ENCODE data around the gene SPAG16. TPM values are rescaled to one million over a fixed set of nuclear protein-coding genes. Genes with fewer than 3 reads are reported as not detected.

Gene SPAG16
- polyA plus RNA-seq, 1 of the 3 experiments (the other 2 are of a cell fraction), result 29.5 TPM

DNA sequence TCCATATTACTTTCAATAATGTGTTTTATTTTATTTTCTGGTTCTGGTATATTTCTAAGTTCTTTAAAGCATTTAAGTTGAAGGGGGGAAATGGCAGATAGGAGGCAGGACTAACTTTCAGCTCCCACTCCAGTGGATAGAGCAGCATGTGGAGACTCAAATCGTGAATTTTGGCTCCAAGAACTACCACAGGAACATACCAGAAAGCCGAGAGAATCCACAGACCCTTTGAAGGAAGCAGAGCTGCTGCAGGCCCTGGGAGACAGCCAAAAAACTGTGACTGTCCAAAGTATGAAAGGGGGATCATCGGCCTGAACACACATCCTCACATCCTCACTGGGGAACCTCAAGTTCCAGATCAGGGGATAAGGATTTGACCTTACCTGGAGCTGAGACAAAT is 919.0 kb downstream of the SPAG16 start:
- no peak overlapping the region for H3K4me2 ChIP-seq
- no peaks in the 10 kb centered on the region for H3K79me2 ChIP-seq (ENCODE audit: insufficient read depth)
- DNase-seq, result no peak
- H3K9ac ChIP-seq, result no peak overlapping the region
- no peak for TF ChIP-seq NRF1 (IDR thresholded peaks at IDR 0.05; ENCODE audit: low read depth, low read length)
- H3K9me2 ChIP-seq, result no peaks in the 10 kb centered on the region
- H3F3A ChIP-seq (replicated peaks; ENCODE audit: insufficient read depth), result no peaks in the 10 kb centered on the region
- CTCF ChIA-PET, result no interaction called here
- no peaks in the 10 kb centered on the region for H3K27me3 ChIP-seq (ENCODE audit: insufficient read depth)
- no peak overlapping the region for H3K27ac ChIP-seq (ENCODE audit: low read depth in 2 of 2, low read length in 1 of 2)
- POLR2A ChIA-PET, result interaction anchor here (0.6 kb wide), 1 partner anchor 1917 kb away, joined by 3 read pairs; no protein-coding TSS in a partner anchor
- no peaks in the 10 kb centered on the region for H3K9me3 ChIP-seq
- H2AFZ ChIP-seq (ENCODE audit: low read depth), result no peak overlapping the region
- H3K4me1 ChIP-seq (ENCODE audit: control insufficient read depth in 1 of 2, insufficient read depth in 2 of 2, low read depth in 1 of 2, low read length in 1 of 2), result peaks cover 0 to 8% of the 10 kb centered on the region in 2 experiments; a peak in 2 of 4 replicates
- no peaks in the 10 kb centered on the region for H3K36me3 ChIP-seq (replicated peaks in 1 of 2; ENCODE audit: control insufficient read depth in 1 of 2, insufficient read depth in 2 of 2, low read length in 1 of 2)
- no peak overlapping the region for H3K4me3 ChIP-seq (ENCODE audit: low read depth in 2 of 2, low read length in 1 of 2)
- no peaks in the 10 kb centered on the region for H4K20me1 ChIP-seq (ENCODE audit: insufficient read depth)
- 33% methylated on average over 3 of the region's 3 CpGs for WGBS (ENCODE audit: low lambda C conversion rate)

GRCh38 chr2:214203744-214204289 is 919.6 kb downstream of the SPAG16 start:
- WGBS (ENCODE audit: low lambda C conversion rate), result 79% methylated on average over 5 of the region's 5 CpGs
- no peaks in the 10 kb centered on the region for H3K27me3 ChIP-seq (ENCODE audit: insufficient read depth)
- TF ChIP-seq FOSL2 (IDR thresholded peaks at IDR 0.05; ENCODE audit: borderline replicate concordance, low read depth), result no peak
- TF ChIP-seq MXI1 (IDR thresholded peaks at IDR 0.05; ENCODE audit: low read depth, low read length), result no peak
- TF ChIP-seq CHD2 (IDR thresholded peaks at IDR 0.05; ENCODE audit: low read length, partially characterized antibody), result no peak
- TF ChIP-seq NRF1 (IDR thresholded peaks at IDR 0.05; ENCODE audit: low read depth, low read length), result no peak
- TF ChIP-seq TEAD4 (IDR thresholded peaks at IDR 0.05; ENCODE audit: borderline replicate concordance, insufficient read depth), result no peak
- no peak for TF ChIP-seq POLR2AphosphoS5 (IDR thresholded peaks at IDR 0.05; ENCODE audit: low read depth, low read length)
- TF ChIP-seq ELF1 (IDR thresholded peaks at IDR 0.05), result no peak
- no peak for TF ChIP-seq MEF2A (IDR thresholded peaks at IDR 0.05; ENCODE audit: borderline replicate concordance, low read depth)
- no peak for TF ChIP-seq PBX3 (IDR thresholded peaks at IDR 0.05)
- no peak for TF ChIP-seq FOXM1 (IDR thresholded peaks at IDR 0.05; ENCODE audit: low read depth)
- TF ChIP-seq JUND (IDR thresholded peaks at IDR 0.05), result no peak
- H3K4me3 ChIP-seq (ENCODE audit: low read depth in 2 of 2, low read length in 1 of 2), result no peak overlapping the region
- ChIA-PET CTCF (no interaction called here), POLR2A (interaction anchor here (0.6 kb wide), 1 partner anchor 1917 kb away, joined by 3 read pairs; no protein-coding TSS in a partner anchor)
- H3K9me2 ChIP-seq, result no peaks in the 10 kb centered on the region
- no peaks in the 10 kb centered on the region for H3K79me2 ChIP-seq (ENCODE audit: insufficient read depth)
- H3K27ac ChIP-seq (ENCODE audit: low read depth in 2 of 2, low read length in 1 of 2), result no peak overlapping the region
- H4K20me1 ChIP-seq (ENCODE audit: insufficient read depth), result no peaks in the 10 kb centered on the region
- no peaks in the 10 kb centered on the region for H3K36me3 ChIP-seq (replicated peaks in 1 of 2; ENCODE audit: control insufficient read depth in 1 of 2, insufficient read depth in 2 of 2, low read length in 1 of 2)
- H3K9me3 ChIP-seq, result no peaks in the 10 kb centered on the region
- no peak overlapping the region for H3K4me2 ChIP-seq
- no peaks in the 10 kb centered on the region for H3F3A ChIP-seq (replicated peaks; ENCODE audit: insufficient read depth)
- no peak overlapping the region for H2AFZ ChIP-seq (ENCODE audit: low read depth)
- H3K9ac ChIP-seq, result no peak overlapping the region
- DNase-seq, result no peak
- peaks cover 0 to 8% of the 10 kb centered on the region in 2 experiments; a peak in 2 of 4 replicates for H3K4me1 ChIP-seq (ENCODE audit: control insufficient read depth in 1 of 2, insufficient read depth in 2 of 2, low read depth in 1 of 2, low read length in 1 of 2)

GRCh38 chr2:214215107-214215506 is 930.8 kb downstream of the SPAG16 start:
- no peak for DNase-seq
- POLR2A ChIA-PET, result no interaction called here
- TF ChIP-seq FOXM1 (IDR thresholded peaks at IDR 0.05; ENCODE audit: low read depth) (no peak), TCF12 (IDR thresholded peaks at IDR 0.05) (no peak), FOXJ3 (CRISPR knock-in tag; IDR thresholded peaks at IDR 0.05) (no peak), TEAD4 (IDR thresholded peaks at IDR 0.05; ENCODE audit: borderline replicate concordance, insufficient read depth) (no peak), RCOR1 (IDR thresholded peaks at IDR 0.05; ENCODE audit: low read length) (no peak), FOSL2 (IDR thresholded peaks at IDR 0.05; ENCODE audit: borderline replicate concordance, low read depth) (no peak), CTCF (IDR thresholded peaks at IDR 0.05) (no peak), GABPA (IDR thresholded peaks at IDR 0.05; ENCODE audit: low read depth) (no peak), JUND (IDR thresholded peaks at IDR 0.05) (no peak)
- TF ChIP-seq, protein P1, sequence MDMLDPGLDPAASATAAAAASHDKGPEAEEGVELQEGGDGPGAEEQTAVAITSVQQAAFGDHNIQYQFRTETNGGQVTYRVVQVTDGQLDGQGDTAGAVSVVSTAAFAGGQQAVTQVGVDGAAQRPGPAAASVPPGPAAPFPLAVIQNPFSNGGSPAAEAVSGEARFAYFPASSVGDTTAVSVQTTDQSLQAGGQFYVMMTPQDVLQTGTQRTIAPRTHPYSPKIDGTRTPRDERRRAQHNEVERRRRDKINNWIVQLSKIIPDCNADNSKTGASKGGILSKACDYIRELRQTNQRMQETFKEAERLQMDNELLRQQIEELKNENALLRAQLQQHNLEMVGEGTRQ (IDR thresholded peaks at IDR 0.05; ENCODE audit: borderline replicate concordance, low read depth, low read length), result no peak
- TF ChIP-seq, protein P2, sequence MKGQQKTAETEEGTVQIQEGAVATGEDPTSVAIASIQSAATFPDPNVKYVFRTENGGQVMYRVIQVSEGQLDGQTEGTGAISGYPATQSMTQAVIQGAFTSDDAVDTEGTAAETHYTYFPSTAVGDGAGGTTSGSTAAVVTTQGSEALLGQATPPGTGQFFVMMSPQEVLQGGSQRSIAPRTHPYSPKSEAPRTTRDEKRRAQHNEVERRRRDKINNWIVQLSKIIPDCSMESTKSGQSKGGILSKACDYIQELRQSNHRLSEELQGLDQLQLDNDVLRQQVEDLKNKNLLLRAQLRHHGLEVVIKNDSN (IDR thresholded peaks at IDR 0.05; ENCODE audit: borderline replicate concordance, low read depth), result no peak
- TF ChIP-seq, protein P3, sequence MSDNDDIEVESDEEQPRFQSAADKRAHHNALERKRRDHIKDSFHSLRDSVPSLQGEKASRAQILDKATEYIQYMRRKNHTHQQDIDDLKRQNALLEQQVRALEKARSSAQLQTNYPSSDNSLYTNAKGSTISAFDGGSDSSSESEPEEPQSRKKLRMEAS (IDR thresholded peaks at IDR 0.05; ENCODE audit: low read depth), result no peak

More at GRCh38 chr2:214215107-214215506, 930.8 kb downstream of the SPAG16 start:
- Histone ChIP-seq H2AFZ (ENCODE audit: low read depth) (no peak overlapping the region), H3K4me1 (ENCODE audit: control insufficient read depth in 1 of 2, insufficient read depth in 2 of 2, low read depth in 1 of 2, low read length in 1 of 2) (no peaks in the 10 kb centered on the region), H3K36me3 (replicated peaks in 1 of 2; ENCODE audit: control insufficient read depth in 1 of 2, insufficient read depth in 2 of 2, low read length in 1 of 2) (no peaks in the 10 kb centered on the region), H3K9ac (no peak overlapping the region), H3K4me2 (no peak overlapping the region), H3K27ac (ENCODE audit: low read depth in 2 of 2, low read length in 1 of 2) (no peak overlapping the region), H3K4me3 (ENCODE audit: low read depth in 2 of 2, low read length in 1 of 2) (no peak overlapping the region), H3K9me3 (no peaks in the 10 kb centered on the region), H3K9me2 (no peaks in the 10 kb centered on the region), H3K27me3 (ENCODE audit: insufficient read depth) (no peaks in the 10 kb centered on the region), H4K20me1 (ENCODE audit: insufficient read depth) (no peaks in the 10 kb centered on the region), H3F3A (replicated peaks; ENCODE audit: insufficient read depth) (no peaks in the 10 kb centered on the region), H3K79me2 (ENCODE audit: insufficient read depth) (no peaks in the 10 kb centered on the region)
- WGBS (ENCODE audit: low lambda C conversion rate), result 85% methylated on average over 1 of the region's 1 CpG
- CTCF ChIA-PET, result no interaction called here
